Measurements from ENCODE around the gene LRRC42. TPM values are rescaled to one million over a fixed set of nuclear protein-coding genes. Genes with fewer than 3 reads are reported as not detected.

Gene LRRC42
- total RNA-seq, 3 donors from 2014 or later, result 16.5 to 19.4 (median 19.0) TPM

DNA sequence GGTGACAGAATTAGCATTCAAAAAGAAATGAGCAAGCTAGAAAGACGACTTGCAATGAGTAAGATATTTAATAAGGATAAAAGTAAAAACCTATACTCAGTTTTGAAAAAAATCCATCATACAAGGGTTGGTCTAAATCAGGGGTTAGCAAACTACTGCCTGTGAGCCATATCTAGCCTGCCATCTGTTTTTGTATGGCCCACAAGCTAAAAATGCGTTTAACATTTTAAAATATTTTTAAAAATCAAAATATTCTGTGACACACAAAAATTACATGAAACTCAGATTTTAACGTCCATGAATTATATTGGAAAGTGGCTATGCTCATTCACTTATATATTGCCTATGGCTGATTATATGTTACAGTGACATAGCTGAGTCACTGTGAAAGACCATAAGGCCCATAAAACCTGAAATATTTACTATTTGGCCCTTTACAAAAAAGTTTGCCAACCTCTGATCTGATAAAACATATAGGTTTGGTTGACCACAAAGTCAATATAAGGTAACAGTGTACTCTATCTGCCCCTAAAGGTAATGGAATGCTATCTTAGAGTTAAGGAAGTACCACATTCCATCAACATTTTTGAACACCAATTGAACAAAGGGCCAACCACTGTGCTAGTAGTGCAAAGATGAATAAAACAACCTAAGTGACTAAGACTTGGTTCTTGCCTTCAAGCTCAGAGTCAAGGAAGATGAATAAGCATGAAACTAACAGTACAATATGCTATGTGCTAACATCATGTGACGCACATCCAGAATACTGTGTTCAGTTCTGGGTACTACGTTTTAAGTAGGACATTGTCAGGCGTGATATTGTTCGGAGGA, 3.8 kb upstream of the LRRC42 start:
- intact Hi-C loops (cut with DNase I, micrococcal nuclease), result loop anchor here in 1 of 2 donors (10.0 kb wide), 1 partner anchor 48 kb away; the partner anchor contains the start of gene DIO1
- no peak for ATAC-seq
- DNase-seq, result no peak
- Histone ChIP-seq H3K4me1 (ENCODE audit: low read depth) (peaks cover 15% of the 10 kb centered on the region), H3K4me3 (no peak overlapping the region), H3K36me3 (ENCODE audit: low read depth) (no peaks in the 10 kb centered on the region), H3K9me3 (no peaks in the 10 kb centered on the region)
- TF ChIP-seq, protein P1, sequence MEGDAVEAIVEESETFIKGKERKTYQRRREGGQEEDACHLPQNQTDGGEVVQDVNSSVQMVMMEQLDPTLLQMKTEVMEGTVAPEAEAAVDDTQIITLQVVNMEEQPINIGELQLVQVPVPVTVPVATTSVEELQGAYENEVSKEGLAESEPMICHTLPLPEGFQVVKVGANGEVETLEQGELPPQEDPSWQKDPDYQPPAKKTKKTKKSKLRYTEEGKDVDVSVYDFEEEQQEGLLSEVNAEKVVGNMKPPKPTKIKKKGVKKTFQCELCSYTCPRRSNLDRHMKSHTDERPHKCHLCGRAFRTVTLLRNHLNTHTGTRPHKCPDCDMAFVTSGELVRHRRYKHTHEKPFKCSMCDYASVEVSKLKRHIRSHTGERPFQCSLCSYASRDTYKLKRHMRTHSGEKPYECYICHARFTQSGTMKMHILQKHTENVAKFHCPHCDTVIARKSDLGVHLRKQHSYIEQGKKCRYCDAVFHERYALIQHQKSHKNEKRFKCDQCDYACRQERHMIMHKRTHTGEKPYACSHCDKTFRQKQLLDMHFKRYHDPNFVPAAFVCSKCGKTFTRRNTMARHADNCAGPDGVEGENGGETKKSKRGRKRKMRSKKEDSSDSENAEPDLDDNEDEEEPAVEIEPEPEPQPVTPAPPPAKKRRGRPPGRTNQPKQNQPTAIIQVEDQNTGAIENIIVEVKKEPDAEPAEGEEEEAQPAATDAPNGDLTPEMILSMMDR (IDR thresholded peaks at IDR 0.05), result no peak

DNA sequence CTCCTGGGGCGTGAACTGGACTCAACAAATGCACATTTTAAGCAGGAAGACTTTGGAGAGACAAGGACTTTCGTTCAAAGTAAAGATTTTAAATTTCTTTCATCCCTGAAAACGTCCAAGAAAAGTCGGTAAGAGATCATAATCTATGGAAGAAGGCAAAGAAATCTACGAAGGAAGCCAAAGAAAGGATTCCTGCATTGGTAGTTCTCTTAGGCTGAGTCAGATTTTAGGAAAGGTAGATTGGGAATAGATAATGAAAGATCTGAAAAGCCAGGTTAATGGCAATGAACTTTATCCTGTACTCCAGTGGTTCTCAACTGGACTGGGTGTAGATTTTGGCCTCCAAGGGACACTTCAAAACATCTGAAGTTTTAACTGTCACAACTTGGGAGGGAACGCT, 3.1 kb upstream of the LRRC42 start:
- TF ChIP-seq, protein P1 (IDR thresholded peaks at IDR 0.05), result no peak
- Histone ChIP-seq H3K4me3 (no peak overlapping the region), H3K36me3 (ENCODE audit: low read depth) (no peaks in the 10 kb centered on the region), H3K9me3 (no peaks in the 10 kb centered on the region), H3K4me1 (ENCODE audit: low read depth) (peaks cover 19% of the 10 kb centered on the region)
- DNase-seq (no peak), ATAC-seq (no peak)
- intact Hi-C loops (cut with DNase I, micrococcal nuclease), result loop anchor here in 1 of 2 donors (10.0 kb wide), 1 partner anchor 48 kb away; the partner anchor contains the start of gene DIO1

DNA sequence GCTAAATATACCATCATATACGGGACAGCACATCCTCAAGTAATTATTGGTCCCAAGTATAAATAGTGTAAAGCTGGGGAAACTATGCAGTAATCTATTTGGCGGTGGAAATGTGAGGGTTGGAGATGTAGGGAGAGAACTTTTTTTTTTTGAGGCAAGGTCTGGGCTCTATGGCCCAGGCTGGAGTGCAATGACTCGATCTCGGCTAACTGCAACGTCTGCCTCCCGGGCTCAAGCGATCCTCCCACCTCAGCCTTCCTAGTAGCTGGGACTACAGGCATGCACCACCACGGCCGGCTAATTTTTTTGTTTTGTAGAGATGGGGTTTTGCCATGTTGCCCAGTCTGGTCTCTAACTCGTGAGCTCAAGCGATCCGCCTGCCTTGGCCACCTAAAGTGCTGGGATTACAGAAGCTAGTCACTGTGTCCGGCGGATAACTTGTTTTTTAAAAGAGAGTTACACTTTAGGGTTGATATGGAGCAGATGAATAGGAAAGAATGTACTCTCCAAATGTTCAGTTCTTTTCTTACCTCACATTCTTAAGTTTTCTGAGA, 2.6 kb upstream of the LRRC42 start:
- H3K4me3 ChIP-seq, result no peak overlapping the region
- H3K36me3 ChIP-seq (ENCODE audit: low read depth), result no peaks in the 10 kb centered on the region
- ATAC-seq (no peak), DNase-seq (no peak)
- intact Hi-C loops (cut with DNase I, micrococcal nuclease), result loop anchor here in 1 of 2 donors (10.0 kb wide), 1 partner anchor 49 kb away; the partner anchor contains the start of gene DIO1
- H3K9me3 ChIP-seq, result no peaks in the 10 kb centered on the region
- TF ChIP-seq, protein P1 (IDR thresholded peaks at IDR 0.05), result no peak
- H3K4me1 ChIP-seq (ENCODE audit: low read depth), result peaks cover 22% of the 10 kb centered on the region

DNA sequence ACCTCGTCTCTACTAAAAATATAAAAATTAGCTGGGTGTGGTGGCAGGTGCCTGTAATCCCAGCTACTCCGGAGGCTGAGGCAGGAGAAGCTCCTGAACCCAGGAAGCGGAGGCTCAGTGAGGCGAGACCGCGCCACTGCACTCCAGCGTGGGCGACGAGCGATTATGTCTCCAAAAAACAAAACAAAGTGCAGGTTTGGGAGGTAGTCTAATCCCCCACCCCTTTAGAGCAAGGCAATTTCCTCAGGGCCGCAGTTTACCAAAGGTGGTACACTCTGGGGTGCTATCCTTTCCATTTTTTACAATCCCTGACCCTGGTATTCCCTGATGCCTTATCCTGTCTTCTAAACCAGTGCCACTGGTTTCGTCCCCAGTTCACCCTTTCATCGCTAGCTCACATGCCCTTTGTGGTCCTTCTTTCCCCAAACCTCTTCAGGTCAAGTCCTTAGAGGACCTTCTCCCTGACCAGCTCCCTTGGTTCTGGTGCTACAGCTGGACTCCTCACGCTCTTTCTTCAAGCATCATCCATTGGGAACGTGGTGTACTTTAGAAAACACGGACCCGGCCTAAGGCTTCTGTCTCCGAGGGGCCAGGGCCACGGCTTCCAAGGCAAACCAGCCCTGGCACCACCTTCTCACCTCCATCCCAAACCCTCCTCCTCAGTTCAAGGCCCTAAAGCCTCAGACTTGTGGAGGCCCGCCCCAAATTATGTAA, 1.5 kb upstream of the LRRC42 start:
- intact Hi-C loops (cut with DNase I, micrococcal nuclease), result loop anchor here in 1 of 2 donors (10.0 kb wide), 1 partner anchor 50 kb away; the partner anchor contains the start of gene DIO1
- Histone ChIP-seq H3K9me3 (no peaks in the 10 kb centered on the region), H3K36me3 (ENCODE audit: low read depth) (no peaks in the 10 kb centered on the region), H3K4me3 (peak overlapping the region; percentile 47), H3K4me1 (ENCODE audit: low read depth) (peaks cover 22% of the 10 kb centered on the region)
- DNase-seq (peak in 1 of 3 donors; percentile 34), ATAC-seq (no peak)
- TF ChIP-seq, protein P1 (IDR thresholded peaks at IDR 0.05), result no peak

DNA sequence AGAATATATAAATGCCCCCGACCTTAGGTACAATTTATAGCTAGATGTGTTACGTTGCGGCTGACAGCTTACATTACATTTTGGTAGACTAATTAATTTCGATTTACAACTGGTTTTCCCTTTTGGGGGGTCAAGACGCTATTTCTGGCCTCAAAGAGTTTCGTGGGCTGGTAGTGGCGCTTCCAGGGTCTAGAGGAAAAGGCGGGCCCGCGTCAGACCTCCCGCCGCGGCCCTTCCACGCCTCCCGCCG, 1.0 kb upstream of the LRRC42 start:
- DNase-seq, result no peak
- Histone ChIP-seq H3K4me3 (peak overlapping the region; percentile 47), H3K36me3 (ENCODE audit: low read depth) (no peaks in the 10 kb centered on the region), H3K4me1 (ENCODE audit: low read depth) (peaks cover 22% of the 10 kb centered on the region), H3K9me3 (no peaks in the 10 kb centered on the region)
- intact Hi-C loops (cut with DNase I, micrococcal nuclease), result loop anchor here in 1 of 2 donors (10.0 kb wide), 1 partner anchor 50 kb away; the partner anchor contains the start of gene DIO1
- TF ChIP-seq, protein P1 (IDR thresholded peaks at IDR 0.05), result no peak
- no peak for ATAC-seq
